ENCODE measurements around the gene PADI2.

- no peak for TF ChIP-seq CTCF (IDR thresholded peaks at IDR 0.05)
- no peak for TF ChIP-seq POLR2A (IDR thresholded peaks at IDR 0.05)
These were observed 50.5 kb downstream of the PADI2 start for GRCh38 chr1:17068789-17069188.
